Measurements from ENCODE around the gene GNG12. TPM values are rescaled to one million over a fixed set of nuclear protein-coding genes. Genes with fewer than 3 reads are reported as not detected.

The GNG12 gene
- total and polyA plus RNA-seq, 8 donors: 7.3 to 39.8 (median 21.1) TPM

GRCh38 chr1:67874501-67875111 lies 41.3 kb upstream of the GNG12 start:
- no peaks in the 10 kb centered on the region for H3K9me3 ChIP-seq
- TF ChIP-seq CTCF (IDR thresholded peaks at IDR 0.05): no peak
- DNase-seq (no peak), ATAC-seq (no peak), FAIRE-seq (no peak)
- WGBS, 2 donors: 86 to 88% methylated on average over 2 of the region's 2 CpGs
- H3K4me3 ChIP-seq: no peak overlapping the region
- intact Hi-C loops (cut with DNase I): no loop called here
- no peaks in the 10 kb centered on the region for H3K36me3 ChIP-seq
- no peaks in the 10 kb centered on the region for H3K4me1 ChIP-seq
- H3K27me3 ChIP-seq: no peaks in the 10 kb centered on the region
- no peak overlapping the region for H3K27ac ChIP-seq

GRCh38 chr1:67869233-67869632 lies 36.0 kb upstream of the GNG12 start:
- no peaks in the 10 kb centered on the region for H3K9me3 ChIP-seq
- H3K4me3 ChIP-seq: no peak overlapping the region
- intact Hi-C loops (cut with DNase I): no loop called here
- TF ChIP-seq CTCF (IDR thresholded peaks at IDR 0.05): no peak
- H3K27ac ChIP-seq: no peak overlapping the region
- FAIRE-seq (no peak), ATAC-seq (no peak), DNase-seq (no peak)
- 40 to 41% methylated on average over 1 of the region's 1 CpG for WGBS, 2 donors
- no peaks in the 10 kb centered on the region for H3K36me3 ChIP-seq
- H3K27me3 ChIP-seq: no peaks in the 10 kb centered on the region
- no peaks in the 10 kb centered on the region for H3K4me1 ChIP-seq

- Histone ChIP-seq H3K4me3 (no peak overlapping the region), H3K27ac (no peak overlapping the region), H3K4me1 (no peaks in the 10 kb centered on the region), H3K36me3 (no peaks in the 10 kb centered on the region), H3K9me3 (no peaks in the 10 kb centered on the region), H3K27me3 (no peaks in the 10 kb centered on the region)
- intact Hi-C loops (cut with DNase I): no loop called here
- no peak for DNase-seq
- TF ChIP-seq CTCF (IDR thresholded peaks at IDR 0.05): no peak
- ATAC-seq: no peak
- 67 to 89% methylated on average over 2 of the region's 2 CpGs for WGBS, 2 donors
- no peak for FAIRE-seq
Measured at GRCh38 chr1:67863637-67864036, 30.4 kb upstream of the GNG12 start.

- Histone ChIP-seq H3K4me3 (no peak overlapping the region), H3K9me3 (no peaks in the 10 kb centered on the region), H3K27me3 (no peaks in the 10 kb centered on the region), H3K36me3 (no peaks in the 10 kb centered on the region), H3K4me1 (no peaks in the 10 kb centered on the region), H3K27ac (no peak overlapping the region)
- no peak for ATAC-seq
- intact Hi-C loops (cut with DNase I): no loop called here
- FAIRE-seq: no peak
- no peak for DNase-seq
- no peak for TF ChIP-seq CTCF (IDR thresholded peaks at IDR 0.05)
- WGBS, 2 donors: 93 to 97% methylated on average over 1 of the region's 1 CpG
Measured at GRCh38 chr1:67862685-67863084, 29.4 kb upstream of the GNG12 start.

- intact Hi-C loops (cut with DNase I): no loop called here
- Histone ChIP-seq H3K4me3 (no peak overlapping the region), H3K36me3 (no peaks in the 10 kb centered on the region), H3K9me3 (no peaks in the 10 kb centered on the region), H3K4me1 (no peaks in the 10 kb centered on the region), H3K27me3 (no peaks in the 10 kb centered on the region), H3K27ac (no peak overlapping the region)
- FAIRE-seq: no peak
- no peak for ATAC-seq
- DNase-seq: no peak
- 59 to 65% methylated on average over 1 of the region's 1 CpG for WGBS, 2 donors
- no peak for TF ChIP-seq CTCF (IDR thresholded peaks at IDR 0.05)
Measured at GRCh38 chr1:67861856-67862516, 28.7 kb upstream of the GNG12 start.

Data from pancreas (tissue), 10 donors.